Activated T-cell treated with anti-CD3 and anti-CD28 coated beads for 4 hours (primary cell): ENCODE results near the gene SLC25A44.

Experiments used
- DNase-seq: peaks from one replicate; pipeline ENCODE4 v3.0.0-alpha.2; 2020

SLC25A44 gene

DNA sequence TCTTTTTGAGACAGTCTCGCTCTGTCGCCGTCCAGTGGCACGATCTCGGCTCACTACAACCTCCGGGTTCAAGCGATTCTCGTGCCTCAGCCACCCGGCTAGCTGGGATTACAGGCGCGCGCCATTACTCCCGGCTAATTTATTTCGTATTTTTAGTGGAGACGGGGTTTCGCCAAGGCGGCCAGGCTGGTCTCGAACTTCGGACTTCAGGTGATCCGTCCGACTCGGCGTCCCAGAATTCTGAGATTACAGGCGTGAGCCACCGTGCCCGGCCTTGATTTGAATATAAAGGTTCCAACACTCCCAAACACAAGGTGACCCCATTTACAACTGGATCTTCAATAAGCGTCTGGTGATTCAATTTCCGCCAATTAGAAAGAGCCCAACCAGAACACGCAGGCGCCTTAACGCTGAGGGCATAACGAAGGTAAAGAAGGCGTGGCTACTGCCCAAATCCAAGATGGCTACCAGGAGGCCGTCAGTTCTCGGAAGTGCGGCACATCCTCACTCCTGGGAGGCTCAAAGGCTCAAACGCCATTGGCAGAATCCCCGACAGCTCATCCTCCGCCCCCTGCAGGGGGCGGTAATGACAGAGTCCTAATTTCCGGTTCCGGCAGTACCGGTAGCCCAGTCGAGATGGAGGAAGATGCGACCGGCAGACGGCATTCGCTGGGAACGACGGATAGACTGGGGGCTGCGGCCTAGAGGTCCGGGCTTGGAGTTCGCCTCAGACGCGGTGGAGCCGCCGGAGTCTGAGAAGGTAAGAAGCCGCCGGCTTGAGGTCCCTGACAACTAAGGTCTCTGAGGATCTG lies at the start of gene SLC25A44:
Gene SLC25A44, plus strand, starts transcription at position 617 of the 812 bp plus-strand sequence. CDS start 5,744 bp downstream, outside the sequence.
- peak; percentile 92 for DNase-seq

- DNase-seq = no peak
Observed at GRCh38 chr1:156144742-156145141, 49.2 kb upstream of the SLC25A44 start.

DNA sequence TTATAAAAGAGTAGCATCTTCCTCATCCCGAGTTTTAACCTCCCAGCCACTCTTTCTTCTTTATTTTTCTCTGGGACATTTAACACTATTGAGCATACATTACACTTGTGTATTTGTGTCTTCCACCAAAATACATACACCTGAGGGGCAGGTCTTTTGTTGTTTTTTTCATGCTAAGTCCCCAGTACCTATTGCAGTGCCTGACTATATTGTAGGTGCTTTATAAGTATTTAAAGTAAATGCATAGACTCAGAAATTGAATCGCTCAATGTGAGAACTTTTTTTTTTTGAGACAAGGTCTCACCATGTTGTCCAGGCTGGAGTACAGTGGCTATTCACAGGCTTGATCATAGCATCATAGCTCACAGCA lies 48.3 kb upstream of the SLC25A44 start:
- no peak for DNase-seq

DNA sequence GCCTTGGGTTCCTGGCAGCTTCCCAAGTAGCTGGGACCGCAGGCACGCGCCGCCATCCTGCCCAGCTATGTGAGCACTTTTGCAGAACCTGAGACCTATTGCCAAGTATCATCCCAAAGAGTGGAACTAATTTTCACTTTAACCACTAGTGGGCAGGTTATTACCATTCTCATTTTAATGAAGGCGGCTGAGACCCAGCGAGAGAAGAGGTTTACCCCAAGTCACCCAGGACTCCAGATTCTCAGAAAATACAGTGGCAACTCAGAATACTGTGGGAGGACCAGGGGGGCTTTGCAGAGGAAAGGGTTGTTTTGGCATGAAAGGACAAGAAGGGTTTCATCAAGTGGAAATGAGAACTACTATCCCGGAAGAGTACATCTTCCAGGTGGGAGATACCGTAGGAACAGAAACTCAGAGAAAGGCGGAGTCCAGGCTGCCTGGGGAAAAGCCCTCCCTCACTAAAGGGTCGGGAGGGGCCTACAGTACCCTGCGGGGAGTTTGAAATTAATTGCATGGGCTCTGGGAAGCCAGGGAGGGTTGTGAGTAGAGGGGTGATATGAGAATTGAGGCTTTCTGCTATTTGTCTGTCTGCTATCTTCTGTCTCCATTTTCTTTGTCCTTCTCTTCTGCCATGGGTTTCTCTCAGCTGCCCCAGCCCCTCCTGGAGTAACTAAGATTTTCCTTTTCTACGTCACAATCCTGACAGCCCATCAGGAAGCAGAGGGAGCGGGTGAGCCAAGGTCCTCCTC lies 47.7 kb upstream of the SLC25A44 start:
- DNase-seq = peak; percentile 8

DNA sequence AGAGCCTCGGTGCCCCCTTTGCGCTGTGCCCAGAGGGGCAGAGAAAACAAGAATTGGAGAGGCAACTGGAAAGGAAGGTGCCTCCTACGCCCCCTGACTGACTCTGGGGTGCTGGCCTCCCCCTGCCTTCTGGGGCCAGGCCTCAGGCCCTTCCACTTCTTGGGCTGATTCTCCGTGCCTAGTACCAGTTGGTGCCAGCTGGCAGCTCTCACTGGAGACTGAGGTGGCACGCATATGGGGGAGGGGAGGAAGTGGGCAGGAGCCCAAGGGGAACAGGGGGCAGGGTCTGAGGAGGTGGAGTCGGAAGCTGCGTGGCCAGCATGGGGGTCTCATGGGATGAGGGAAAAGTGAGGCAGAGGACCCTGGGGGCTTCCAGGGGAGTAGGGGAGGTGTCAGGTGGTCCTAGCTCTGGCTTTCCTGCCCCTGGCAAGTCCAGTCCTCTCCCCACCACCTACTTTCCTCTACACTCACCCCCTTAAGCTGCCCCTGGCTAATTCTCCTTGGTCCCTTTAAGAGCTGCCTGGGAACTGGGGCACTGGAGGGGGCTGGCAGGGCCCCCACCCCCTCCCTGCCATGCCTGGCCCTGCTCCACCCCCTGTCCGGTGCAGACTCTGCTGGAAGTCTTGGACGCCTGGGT lies 47.0 kb upstream of the SLC25A44 start:
- DNase-seq = no peak

- DNase-seq = no peak
Observed at GRCh38 chr1:156148216-156148615, 45.7 kb upstream of the SLC25A44 start.

DNA sequence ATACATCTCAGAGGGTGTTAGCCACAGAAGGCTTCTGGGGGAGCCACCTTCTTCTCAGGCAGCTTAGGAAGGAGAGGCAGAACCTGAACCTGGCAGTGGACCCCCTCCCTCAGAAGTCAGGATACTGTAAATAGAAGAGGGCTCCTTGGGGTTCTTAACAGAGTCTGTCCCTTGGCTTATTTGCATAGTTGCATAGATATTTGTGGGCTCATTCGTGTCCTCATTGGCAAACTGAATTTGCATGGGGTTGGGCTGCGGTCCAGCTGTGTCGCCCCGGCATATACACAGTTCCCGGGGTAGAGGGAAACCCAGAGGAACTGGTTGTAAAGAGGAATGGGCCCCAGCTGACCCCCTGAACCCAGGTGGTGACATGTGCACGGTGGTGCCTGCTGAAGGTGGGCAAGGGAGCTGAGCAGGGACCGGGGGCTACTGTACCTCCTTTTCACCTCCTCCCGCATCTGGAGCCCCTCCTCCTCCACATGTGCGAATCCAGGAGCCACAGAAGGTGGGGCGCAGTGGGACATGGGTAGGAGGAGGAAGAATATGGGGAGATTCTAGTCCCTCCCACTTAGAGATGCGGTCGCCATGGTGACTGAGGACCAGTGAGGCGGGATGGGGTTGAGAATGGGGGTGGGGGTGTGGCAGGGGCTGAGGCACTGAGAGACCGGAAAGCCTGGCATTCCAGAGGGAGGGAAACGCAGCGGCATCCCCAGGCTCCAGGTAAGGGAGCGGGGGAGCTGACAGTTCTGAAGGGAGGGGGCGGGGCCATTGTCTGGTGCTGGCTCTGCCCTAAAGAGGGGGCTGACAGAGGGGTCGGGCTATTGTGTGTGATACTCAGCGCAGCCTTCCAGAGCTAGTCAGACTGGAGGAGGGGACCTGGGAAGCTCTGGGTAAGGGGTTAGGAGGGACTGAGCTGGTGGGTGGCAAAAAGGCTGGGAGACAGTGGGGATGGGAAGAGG lies 44.3 kb upstream of the SLC25A44 start:
- no peak for DNase-seq

- no peak for DNase-seq
Observed at GRCh38 chr1:156150333-156151011, 43.4 kb upstream of the SLC25A44 start.

DNA sequence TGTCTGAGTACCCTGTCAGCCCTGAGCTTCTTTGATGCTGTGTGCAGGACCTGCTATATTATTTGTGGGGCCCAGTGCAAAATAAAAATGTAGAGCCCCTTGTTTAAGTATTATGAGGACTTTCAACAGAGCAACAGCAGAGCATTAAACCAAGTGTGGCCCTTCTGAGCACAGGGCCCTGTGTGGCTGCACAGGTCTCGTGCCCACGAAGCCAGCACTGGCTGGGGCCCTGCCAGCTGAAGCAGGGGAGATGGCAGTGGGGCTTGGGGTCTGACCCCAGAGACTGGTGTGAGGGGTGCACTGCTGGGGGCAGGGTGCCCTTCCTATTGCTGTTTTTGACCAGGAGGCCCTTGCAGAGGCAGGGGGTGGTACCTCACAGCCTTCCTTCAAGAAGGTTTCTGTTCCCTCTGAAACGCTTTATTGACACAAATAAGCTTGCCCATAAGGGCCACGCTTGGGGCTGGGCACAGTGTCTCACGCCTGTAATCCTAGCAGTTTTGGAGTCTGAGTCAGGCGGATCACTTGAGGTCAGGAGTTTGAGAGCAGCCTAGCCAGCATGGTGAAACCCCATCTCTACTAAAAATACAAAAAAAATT lies 42.7 kb upstream of the SLC25A44 start:
- no peak for DNase-seq

DNA sequence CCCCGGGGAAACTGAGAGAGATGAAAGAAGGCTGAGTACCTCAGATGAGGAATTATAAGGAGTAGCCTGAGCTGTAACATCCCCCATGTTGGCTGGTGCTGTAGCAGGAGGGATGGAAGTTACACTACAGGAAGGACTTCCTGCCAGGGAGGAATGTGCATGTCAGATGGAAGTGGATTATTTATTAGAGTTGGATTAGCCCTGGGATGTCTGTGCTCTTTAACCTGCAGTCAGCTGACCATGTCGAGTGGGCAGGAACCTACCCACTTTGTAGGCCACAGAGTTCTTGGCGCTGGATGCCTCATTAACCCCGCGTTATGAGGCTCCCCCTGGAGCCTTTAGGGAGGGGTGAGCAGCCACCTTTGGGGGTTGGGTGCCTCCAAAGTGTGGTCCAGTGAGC lies 41.3 kb upstream of the SLC25A44 start:
- DNase-seq = no peak

DNA sequence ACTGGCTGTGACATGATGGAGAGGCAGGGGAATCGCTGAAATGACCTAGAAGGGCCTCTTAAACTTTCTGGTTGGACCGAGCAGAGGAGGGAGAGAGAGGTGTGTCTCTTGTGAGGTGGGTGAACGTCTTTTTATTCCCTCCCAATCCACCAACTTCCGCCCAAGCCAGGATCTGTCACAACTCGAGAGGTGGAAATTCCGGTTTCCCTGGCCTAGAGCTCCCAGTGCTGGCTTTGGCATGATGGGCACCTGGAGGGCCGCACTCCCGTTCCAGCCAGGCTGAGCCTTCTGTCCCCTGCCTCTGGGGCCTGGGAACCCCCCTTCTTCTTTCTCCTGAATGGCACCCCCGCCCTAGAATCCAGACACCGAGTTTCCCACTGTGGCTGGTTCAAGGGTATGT lies 40.5 kb upstream of the SLC25A44 start, which contains the start of gene SEMA4A:
Gene SEMA4A, plus strand, starts transcription at position 224 of the 400 bp plus-strand sequence. CDS start 994 bp downstream, outside the sequence.
- no peak for DNase-seq

DNA sequence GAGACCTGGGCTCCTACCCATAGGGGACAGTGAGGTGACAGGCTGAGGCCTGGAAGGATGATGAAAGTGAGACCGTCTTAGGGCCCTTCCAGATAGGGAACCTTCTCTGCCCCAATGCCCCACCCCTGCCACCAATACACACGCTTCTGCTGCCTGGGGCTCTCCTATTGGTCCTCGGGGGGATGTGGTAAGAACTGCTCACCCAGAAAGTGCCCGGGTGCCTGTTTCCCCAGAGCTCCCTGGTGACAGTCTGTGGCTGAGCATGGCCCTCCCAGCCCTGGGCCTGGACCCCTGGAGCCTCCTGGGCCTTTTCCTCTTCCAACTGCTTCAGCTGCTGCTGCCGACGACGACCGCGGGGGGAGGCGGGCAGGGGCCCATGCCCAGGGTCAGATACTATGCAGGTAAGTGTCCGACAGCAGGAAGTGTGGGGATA lies 39.6 kb upstream of the SLC25A44 start:
- no peak for DNase-seq

- DNase-seq = no peak
Observed at GRCh38 chr1:156155756-156156510, 38.0 kb upstream of the SLC25A44 start.

GRCh38 chr1:156157506-156157905 lies 36.4 kb upstream of the SLC25A44 start:
- DNase-seq = no peak

GRCh38 chr1:156157966-156158365 lies 35.9 kb upstream of the SLC25A44 start:
- no peak for DNase-seq

- DNase-seq = no peak
Observed at GRCh38 chr1:156160000-156160742, 33.7 kb upstream of the SLC25A44 start.

DNA sequence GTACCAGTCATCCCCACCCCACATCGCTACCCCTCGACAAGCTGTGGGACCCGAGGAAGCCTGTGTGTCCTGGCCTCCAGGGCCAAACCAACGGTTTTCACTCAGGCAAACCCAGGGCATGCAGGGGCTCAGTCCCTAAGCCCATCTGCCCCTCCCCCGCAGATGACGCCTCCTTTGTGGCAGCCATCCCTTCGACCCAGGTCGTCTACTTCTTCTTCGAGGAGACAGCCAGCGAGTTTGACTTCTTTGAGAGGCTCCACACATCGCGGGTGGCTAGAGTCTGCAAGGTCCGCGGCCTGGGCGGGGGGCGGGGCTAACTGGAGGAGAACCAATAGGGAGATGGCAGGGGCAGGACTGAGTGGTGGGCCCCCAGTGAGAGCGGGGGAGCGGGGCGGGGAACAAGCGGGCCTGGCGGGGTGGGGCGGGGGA lies 33.1 kb upstream of the SLC25A44 start:
- DNase-seq = peak; percentile 54

GRCh38 chr1:156162430-156163037 lies 31.4 kb upstream of the SLC25A44 start:
- DNase-seq = no peak

GRCh38 chr1:156163712-156164111 lies 30.2 kb upstream of the SLC25A44 start:
- DNase-seq = no peak
